Adrenal gland (tissue), 12 donors: ENCODE measurements around the gene KCNA3. TPM values are rescaled to one million over a fixed set of nuclear protein-coding genes. Genes with fewer than 3 reads are reported as not detected.

Experiments
- DNase-seq, 7 donors: peaks; one replicate each; pipeline ENCODE4 v3.0.0-alpha.2; 2019 to 2020
- H3K27ac ChIP-seq, 5 donors: fragments of 200-600 bp; sonication (generic) in 4 of 5; 1 replicate in 3 of 5; 2 replicates in 2 of 5; pipeline versions ENCODE4 v1.5.1 to v1.8.0; 2016 to 2020; ENCODE audit warnings: mild to moderate bottlenecking in 1 of 5
- H3K27me3 ChIP-seq: fragments of 200-600 bp; 2 replicates; pipeline ENCODE4 v1.8.0; 2021
- H3K36me3 ChIP-seq, 2 donors: fragments of 200-600 bp; replicated peaks in 1 of 2; 1 replicate in 1 of 2; 2 replicates in 1 of 2; pipeline versions ENCODE4 v1.5.1 to v1.8.0; 2018 to 2022
- H3K4me1 ChIP-seq, 2 donors: fragments of 200-600 bp; replicated peaks in 1 of 2; 1 replicate in 1 of 2; 2 replicates in 1 of 2; pipeline versions ENCODE4 v1.5.1 to v1.8.0; 2018 to 2021
- H3K4me3 ChIP-seq, 4 donors: fragments of 200-600 bp; sonication (generic) in 3 of 4; one replicate each; pipeline ENCODE4 v1.5.1; 2016 to 2018
- H3K9me3 ChIP-seq, 3 donors: fragments of 200-600 bp; sonication (generic) in 1 of 3; replicated peaks in 1 of 3; 1 replicate in 2 of 3; 2 replicates in 1 of 3; pipeline versions ENCODE4 v1.5.1 to v1.8.0; 2016 to 2021
- POLR2A ChIP-seq, 2 donors: fragments of 450-650 bp; IDR thresholded peaks; one replicate each; pipeline ENCODE4 v1.6.1; 2017; ENCODE audit warnings: antibody characterized with exemption in 2 of 2, mild to moderate bottlenecking in 2 of 2, moderate library complexity in 1 of 2
- WGBS, 4 donors: extraction: QIAGEN DNeasy Blood & Tissue Kit in 2 of 4; methylation state at CpG; one replicate each; pipeline versions ENCODE4 v1.1.5 to v1.1.7; 2013 to 2017; 5-methylcytosine and 5-hydroxymethylcytosine counted together
- intact Hi-C, 2 donors: fragments of 100-400 bp; cut with DNase I; formaldehyde crosslinking; loops; one replicate each; pipeline versions ENCODE4 v1.14.1 to v1.15.0; 2022 to 2023
- polyA plus RNA-seq, 3 donors: library from polyadenylated mRNA; stranded (reverse); fragments of 200-250 nt in 2 of 3; fragments of 350-450 nt in 1 of 3; fragmentation: Illumina TruSeq in 1 of 3; extraction: RNeasy Lipid Tissue Mini Kit (QIAGEN cat#74804) in 1 of 3; gene quantifications; one replicate each; pipeline ENCODE4 v1.2.3, GENCODE V29; 2013 to 2014
- total RNA-seq, 9 donors: library from RNA; depleted of rRNA in 4 of 9; stranded (reverse); fragments of >200 nt in 4 of 9; fragments of 120-200 nt in 1 of 9; fragmentation: NEBNext Ultra II Directional in 1 of 9; extraction: Animal tissue kit (Norgen Biotek cat#: 25700) in 1 of 9; gene quantifications; one replicate each; pipeline versions ENCODE4 v1.1.0 to v1.2.4, GENCODE V29; 2013 to 2023
- TF ChIP-seq, protein P1 (sequence below), 6 experiments: fragments of 450-650 bp in 4 of 6; fragments of 200-600 bp in 2 of 6; sonication (generic) in 1 of 6; IDR thresholded peaks; 1 replicate in 5 of 6; 2 replicates in 1 of 6; pipeline versions ENCODE4 v1.5.1 to v1.8.0; 2016 to 2021; ENCODE audit warnings: antibody characterized with exemption in 6 of 6, mild to moderate bottlenecking in 2 of 6, moderate library complexity in 1 of 6
- donor health status: healthy with polysubstance abuse.
- donor health status: Bipolar disorder and iron deficiency.
- donor health status: DM: yes; HTN: yes; CAD: no.
- donor health status: DM: no; HTN: no; CAD: no.
- donor health status: DM: no; HTN: no; CAD: no.
- donor health status: DM: yes; HTN: yes; CAD: no.

KCNA3 gene
- total and polyA plus RNA-seq, 12 donors = 0.07 to 1.9 (median 0.52) TPM

DNA sequence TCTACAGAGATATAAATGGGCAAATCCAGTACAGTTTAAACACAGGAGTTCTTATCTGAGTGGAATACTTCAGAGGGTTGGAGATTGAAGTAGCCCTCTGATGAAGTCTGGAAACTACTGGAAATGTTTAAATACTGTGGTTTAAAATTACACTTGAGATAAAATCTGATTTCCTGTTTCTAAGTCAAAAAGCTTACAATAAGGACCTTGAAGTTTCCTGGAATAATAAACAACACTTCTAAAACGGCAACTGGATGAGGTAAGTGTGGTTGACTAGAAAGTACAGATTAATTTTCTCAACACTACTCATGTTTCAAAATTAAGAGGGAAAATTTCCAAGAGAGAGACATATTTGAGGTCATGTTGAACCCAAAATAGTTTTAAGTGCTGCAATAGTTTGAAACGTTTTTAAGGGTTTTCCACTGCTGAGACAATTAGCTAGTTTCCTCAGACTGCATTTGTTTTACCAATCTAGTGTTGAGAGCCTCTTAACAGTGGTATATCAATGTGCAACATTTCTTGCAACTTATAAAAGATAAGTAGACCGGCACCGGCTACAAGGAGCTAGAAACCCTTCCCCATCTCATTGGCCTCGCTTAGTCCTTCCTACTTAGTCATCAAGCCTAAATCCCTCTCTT is 27.4 kb downstream of the KCNA3 start:
- intact Hi-C loops = no loop called here
- 40 to 46% (median 43%) methylated on average over 5 of the region's 5 CpGs for WGBS, 4 donors
- Histone ChIP-seq H3K4me3 (no peak overlapping the region), H3K9me3 (no peaks in the 10 kb centered on the region), H3K27me3 (peaks cover 7% of the 10 kb centered on the region), H3K36me3 (no peaks in the 10 kb centered on the region), H3K27ac (no peak overlapping the region), H3K4me1 (no peaks in the 10 kb centered on the region)
- TF ChIP-seq POLR2A (IDR thresholded peaks at IDR 0.05) = no peak
- TF ChIP-seq, protein P1, sequence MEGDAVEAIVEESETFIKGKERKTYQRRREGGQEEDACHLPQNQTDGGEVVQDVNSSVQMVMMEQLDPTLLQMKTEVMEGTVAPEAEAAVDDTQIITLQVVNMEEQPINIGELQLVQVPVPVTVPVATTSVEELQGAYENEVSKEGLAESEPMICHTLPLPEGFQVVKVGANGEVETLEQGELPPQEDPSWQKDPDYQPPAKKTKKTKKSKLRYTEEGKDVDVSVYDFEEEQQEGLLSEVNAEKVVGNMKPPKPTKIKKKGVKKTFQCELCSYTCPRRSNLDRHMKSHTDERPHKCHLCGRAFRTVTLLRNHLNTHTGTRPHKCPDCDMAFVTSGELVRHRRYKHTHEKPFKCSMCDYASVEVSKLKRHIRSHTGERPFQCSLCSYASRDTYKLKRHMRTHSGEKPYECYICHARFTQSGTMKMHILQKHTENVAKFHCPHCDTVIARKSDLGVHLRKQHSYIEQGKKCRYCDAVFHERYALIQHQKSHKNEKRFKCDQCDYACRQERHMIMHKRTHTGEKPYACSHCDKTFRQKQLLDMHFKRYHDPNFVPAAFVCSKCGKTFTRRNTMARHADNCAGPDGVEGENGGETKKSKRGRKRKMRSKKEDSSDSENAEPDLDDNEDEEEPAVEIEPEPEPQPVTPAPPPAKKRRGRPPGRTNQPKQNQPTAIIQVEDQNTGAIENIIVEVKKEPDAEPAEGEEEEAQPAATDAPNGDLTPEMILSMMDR (IDR thresholded peaks at IDR 0.05) = no peak
- DNase-seq = no peak

GRCh38 chr1:110645821-110646735 is 28.7 kb downstream of the KCNA3 start:
- Histone ChIP-seq H3K9me3 (no peaks in the 10 kb centered on the region), H3K4me3 (no peak overlapping the region), H3K4me1 (no peaks in the 10 kb centered on the region), H3K36me3 (no peaks in the 10 kb centered on the region), H3K27me3 (peaks cover 7% of the 10 kb centered on the region), H3K27ac (no peak overlapping the region)
- 38 to 51% (median 44%) methylated on average over 4 of the region's 4 CpGs for WGBS, 4 donors
- intact Hi-C loops = no loop called here
- TF ChIP-seq, protein P1 (IDR thresholded peaks at IDR 0.05) = no peak
- TF ChIP-seq POLR2A (IDR thresholded peaks at IDR 0.05) = no peak
- no peak for DNase-seq

GRCh38 chr1:110645211-110645610 is 29.5 kb downstream of the KCNA3 start:
- no peak for DNase-seq
- H3K9me3 ChIP-seq = no peaks in the 10 kb centered on the region
- H3K27ac ChIP-seq = no peak overlapping the region
- no peaks in the 10 kb centered on the region for H3K36me3 ChIP-seq
- intact Hi-C loops = no loop called here
- peaks cover 7% of the 10 kb centered on the region for H3K27me3 ChIP-seq
- H3K4me3 ChIP-seq = no peak overlapping the region
- no peak for TF ChIP-seq POLR2A (IDR thresholded peaks at IDR 0.05)
- TF ChIP-seq, protein P1 (IDR thresholded peaks at IDR 0.05) = no peak
- no peaks in the 10 kb centered on the region for H3K4me1 ChIP-seq

- intact Hi-C loops = no loop called here
- H3K4me3 ChIP-seq = no peak overlapping the region
- no peaks in the 10 kb centered on the region for H3K4me1 ChIP-seq
- 21 to 35% (median 25%) methylated on average over 4 of the region's 4 CpGs for WGBS, 4 donors
- no peaks in the 10 kb centered on the region for H3K36me3 ChIP-seq
- no peaks in the 10 kb centered on the region for H3K9me3 ChIP-seq
- no peak for DNase-seq
- H3K27me3 ChIP-seq = peaks cover 4% of the 10 kb centered on the region
- H3K27ac ChIP-seq = no peak overlapping the region
- TF ChIP-seq, protein P1 (IDR thresholded peaks at IDR 0.05) = no peak
- TF ChIP-seq POLR2A (IDR thresholded peaks at IDR 0.05) = no peak
Observed at GRCh38 chr1:110643879-110644472, 30.8 kb downstream of the KCNA3 start.
